GM12873 (cell line): Measurements from ENCODE around the gene TBXA2R.

ENCODE experiments used
- CTCF ChIP-seq: IDR thresholded peaks from 2 replicates; pipeline ENCODE4 v1.5.1; 2012; ENCODE audit warnings: low read depth, mild to moderate bottlenecking, moderate library complexity, low read length, control low read depth; ENCODE audit not compliant: insufficient read depth; ENCODE audit errors: missing control alignments

The TBXA2R gene

GRCh38 chr19:3651684-3652083 is 45.0 kb upstream of the TBXA2R start:
- no peak for TF ChIP-seq CTCF

GRCh38 chr19:3649888-3650287 is 43.2 kb upstream of the TBXA2R start:
- TF ChIP-seq CTCF, result no peak

GRCh38 chr19:3648037-3648905 is 41.6 kb upstream of the TBXA2R start:
- TF ChIP-seq CTCF, result no peak

GRCh38 chr19:3646336-3647092 is 39.8 kb upstream of the TBXA2R start:
- TF ChIP-seq CTCF, result no peak

- TF ChIP-seq CTCF, result no peak
These were observed 39.1 kb upstream of the TBXA2R start for GRCh38 chr19:3645726-3646125.

- no peak for TF ChIP-seq CTCF
These were observed 38.4 kb upstream of the TBXA2R start for GRCh38 chr19:3645067-3645396.

- TF ChIP-seq CTCF, result no peak
These were observed 37.8 kb upstream of the TBXA2R start for GRCh38 chr19:3644351-3645066.
